RWPE2 (cell line): ENCODE measurements around the gene STK11.
A peak's percentile ranks its signal among the peaks of the same experiment; 100 is the strongest.

Experiments
- ATAC-seq: fragments of 200-7000 bp; cut with Tn5 transposase; 3 replicates; pipeline ENCODE4 v1.9.1; 2021; ENCODE audit warnings: low read depth
- DNase-seq: peaks from one replicate; pipeline ENCODE4 v3.0.0-alpha.2; 2020; ENCODE audit warnings: low spot score
- H3K27ac ChIP-seq: fragments of 450-650 bp; 2 replicates; pipeline ENCODE4 v1.5.1; 2017; ENCODE audit warnings: mild to moderate bottlenecking; ENCODE audit not compliant: poor library complexity, severe bottlenecking
- H3K27me3 ChIP-seq: fragments of 250-450 bp; sonication (Bioruptor Pico); 2 replicates; pipeline ENCODE4 v1.5.1; 2021; ENCODE audit warnings: mild to moderate bottlenecking, moderate library complexity; ENCODE audit not compliant: insufficient read depth, poor library complexity, severe bottlenecking
- H3K36me3 ChIP-seq: fragments of 250-450 bp; sonication (Bioruptor Pico); 2 replicates; pipeline ENCODE4 v1.5.1; 2020; ENCODE audit warnings: low read depth, mild to moderate bottlenecking, moderate library complexity
- H3K4me1 ChIP-seq: fragments of 250-450 bp; sonication (Bioruptor Pico); 2 replicates; pipeline ENCODE4 v1.5.1; 2021; ENCODE audit warnings: mild to moderate bottlenecking, moderate library complexity; ENCODE audit not compliant: insufficient read depth, poor library complexity, severe bottlenecking
- H3K4me3 ChIP-seq: fragments of 250-450 bp; sonication (Bioruptor Pico); 2 replicates; pipeline ENCODE4 v1.5.1; 2021; ENCODE audit warnings: mild to moderate bottlenecking, moderate library complexity; ENCODE audit not compliant: severe bottlenecking
- H3K9me3 ChIP-seq: fragments of 250-450 bp; sonication (Bioruptor Pico); 2 replicates; pipeline ENCODE4 v1.5.1; 2021; ENCODE audit warnings: mild to moderate bottlenecking, moderate library complexity; ENCODE audit not compliant: severe bottlenecking
- TF ChIP-seq, protein P1 (sequence below): fragments of 450-650 bp; IDR thresholded peaks from one replicate; pipeline ENCODE4 v1.5.1; 2017; ENCODE audit warnings: mild to moderate bottlenecking, moderate library complexity; ENCODE audit not compliant: poor library complexity, severe bottlenecking

The STK11 gene

DNA sequence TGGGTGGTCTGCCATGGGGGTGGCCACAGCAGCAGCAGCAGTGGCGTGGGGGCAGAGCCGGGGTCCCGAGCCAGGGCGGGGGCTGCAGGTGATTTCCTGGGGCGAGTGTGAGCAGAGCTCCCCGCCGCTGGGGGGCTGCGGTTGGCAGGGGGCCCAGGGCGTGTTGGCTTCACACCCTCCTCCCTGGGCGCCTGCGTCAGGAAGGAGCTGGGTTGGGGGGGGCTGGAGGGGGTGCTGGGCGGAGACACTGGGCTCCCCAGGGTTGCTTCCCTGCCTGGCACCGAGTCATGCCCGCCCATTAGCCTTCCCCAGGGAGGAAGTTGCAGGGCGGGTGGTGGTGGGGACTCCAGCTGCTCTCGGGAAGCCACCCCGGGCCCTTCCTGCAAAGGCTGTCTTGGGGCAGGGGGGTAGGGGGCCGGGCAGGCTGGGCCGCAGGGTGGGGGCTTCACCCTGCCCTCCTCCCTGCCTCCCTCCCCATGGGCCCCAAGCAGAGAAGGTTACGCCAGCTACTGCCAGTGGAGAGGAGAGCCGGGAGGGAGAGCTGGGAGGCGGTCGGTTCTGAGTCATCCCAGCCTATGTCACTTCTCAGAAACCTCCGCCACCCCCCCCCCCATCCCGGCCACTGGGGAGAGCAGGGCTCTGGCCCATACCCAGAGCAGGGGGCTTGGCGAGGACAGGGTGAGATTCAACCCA lies 47.4 kb downstream of the STK11 start:
- ATAC-seq (peak; percentile 56), DNase-seq (peak; percentile 95)
- peak overlapping the region; percentile 58 for H3K4me3 ChIP-seq
- H3K27ac ChIP-seq: peak overlapping the region; percentile 97
- H3K9me3 ChIP-seq: no peaks in the 10 kb centered on the region
- H3K36me3 ChIP-seq: peaks cover 68% of the 10 kb centered on the region
- TF ChIP-seq, protein P1, sequence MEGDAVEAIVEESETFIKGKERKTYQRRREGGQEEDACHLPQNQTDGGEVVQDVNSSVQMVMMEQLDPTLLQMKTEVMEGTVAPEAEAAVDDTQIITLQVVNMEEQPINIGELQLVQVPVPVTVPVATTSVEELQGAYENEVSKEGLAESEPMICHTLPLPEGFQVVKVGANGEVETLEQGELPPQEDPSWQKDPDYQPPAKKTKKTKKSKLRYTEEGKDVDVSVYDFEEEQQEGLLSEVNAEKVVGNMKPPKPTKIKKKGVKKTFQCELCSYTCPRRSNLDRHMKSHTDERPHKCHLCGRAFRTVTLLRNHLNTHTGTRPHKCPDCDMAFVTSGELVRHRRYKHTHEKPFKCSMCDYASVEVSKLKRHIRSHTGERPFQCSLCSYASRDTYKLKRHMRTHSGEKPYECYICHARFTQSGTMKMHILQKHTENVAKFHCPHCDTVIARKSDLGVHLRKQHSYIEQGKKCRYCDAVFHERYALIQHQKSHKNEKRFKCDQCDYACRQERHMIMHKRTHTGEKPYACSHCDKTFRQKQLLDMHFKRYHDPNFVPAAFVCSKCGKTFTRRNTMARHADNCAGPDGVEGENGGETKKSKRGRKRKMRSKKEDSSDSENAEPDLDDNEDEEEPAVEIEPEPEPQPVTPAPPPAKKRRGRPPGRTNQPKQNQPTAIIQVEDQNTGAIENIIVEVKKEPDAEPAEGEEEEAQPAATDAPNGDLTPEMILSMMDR: peak; percentile 12
- H3K27me3 ChIP-seq: no peaks in the 10 kb centered on the region
- H3K4me1 ChIP-seq: peaks cover 18% of the 10 kb centered on the region

DNA sequence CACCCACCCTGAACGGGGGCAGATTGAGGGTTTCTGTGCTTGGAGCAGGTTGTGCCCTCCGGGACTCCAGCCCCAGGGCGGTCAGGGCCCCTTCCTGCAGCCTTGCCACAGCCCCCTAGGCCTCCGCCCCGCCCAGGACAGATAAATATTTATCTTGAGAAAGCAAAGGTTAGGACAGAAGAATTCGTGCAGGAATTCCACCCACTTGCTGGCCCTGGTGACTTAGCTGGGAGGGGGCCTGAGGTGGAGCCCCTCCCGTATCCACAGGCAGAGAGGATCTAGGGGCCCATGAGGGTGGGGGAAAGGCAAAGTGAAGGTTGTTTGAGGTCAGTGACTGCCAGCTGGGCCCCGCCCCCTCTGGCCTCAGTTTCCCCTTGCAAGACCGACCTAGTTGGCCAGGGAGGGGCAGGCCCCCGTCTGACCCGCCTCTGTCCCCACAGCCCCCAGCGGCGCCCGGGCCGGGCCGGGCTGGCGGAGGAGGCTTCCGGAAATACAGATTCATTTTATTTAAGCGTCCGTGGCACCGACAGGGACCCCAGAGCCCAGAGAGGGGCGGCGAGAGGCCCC lies 48.0 kb downstream of the STK11 start:
- DNase-seq: no peak
- Histone ChIP-seq H3K36me3 (peaks cover 74% of the 10 kb centered on the region), H3K27ac (peak overlapping the region; percentile 97), H3K4me1 (peaks cover 22% of the 10 kb centered on the region), H3K9me3 (no peaks in the 10 kb centered on the region), H3K4me3 (peak overlapping the region; percentile 58), H3K27me3 (no peaks in the 10 kb centered on the region)
- peak; percentile 3; the same call in 1 of the 3 replicates for ATAC-seq
- TF ChIP-seq, protein P1: no peak

- Histone ChIP-seq H3K9me3 (no peaks in the 10 kb centered on the region), H3K27me3 (no peaks in the 10 kb centered on the region), H3K4me3 (no peak overlapping the region), H3K27ac (peak overlapping the region; percentile 97), H3K4me1 (peaks cover 26% of the 10 kb centered on the region), H3K36me3 (peaks cover 74% of the 10 kb centered on the region)
- TF ChIP-seq, protein P1: no peak
- ATAC-seq (no peak), DNase-seq (no peak)
Measured at GRCh38 chr19:1254081-1254527, 48.5 kb downstream of the STK11 start.

GRCh38 chr19:1254530-1255185 lies 49.1 kb downstream of the STK11 start:
- H3K9me3 ChIP-seq: no peaks in the 10 kb centered on the region
- H3K27me3 ChIP-seq: no peaks in the 10 kb centered on the region
- H3K27ac ChIP-seq: peak overlapping the region; percentile 97
- no peak for ATAC-seq
- TF ChIP-seq, protein P1: no peak
- no peak for DNase-seq
- H3K4me1 ChIP-seq: peaks cover 32% of the 10 kb centered on the region
- H3K36me3 ChIP-seq: peaks cover 73% of the 10 kb centered on the region
- no peak overlapping the region for H3K4me3 ChIP-seq
